ENCODE data around the gene SRD5A1. TPM values are rescaled to one million over a fixed set of nuclear protein-coding genes. Genes with fewer than 3 reads are reported as not detected.
A peak's percentile ranks its signal among the peaks of the same experiment; 100 is the strongest.

Gene SRD5A1
- total RNA-seq, 1 donor from 2014 or later = 3.6 TPM

GRCh38 chr5:6713274-6714225 lies 80.3 kb downstream of the SRD5A1 start, which contains the start of gene TENT4A:
TSS of gene TENT4A (plus strand) at chr5:6713432. CDS start at chr5:6713984, 552 bp downstream.
- DNase-seq = peak; percentile 17

- peak; percentile 17 for DNase-seq
Measured at GRCh38 chr5:6714226-6715041, 81.2 kb downstream of the SRD5A1 start.

- DNase-seq = no peak
Measured at GRCh38 chr5:6715271-6715670, 82.0 kb downstream of the SRD5A1 start.

- no peak for DNase-seq
Measured at GRCh38 chr5:6715758-6716628, 82.8 kb downstream of the SRD5A1 start.

- no peak for DNase-seq
Measured at GRCh38 chr5:6716629-6717149, 83.4 kb downstream of the SRD5A1 start.

GRCh38 chr5:6717247-6717646 lies 84.0 kb downstream of the SRD5A1 start:
- no peak for DNase-seq

GRCh38 chr5:6717687-6718086 lies 84.4 kb downstream of the SRD5A1 start:
- DNase-seq = no peak

GRCh38 chr5:6718161-6718681 lies 85.0 kb downstream of the SRD5A1 start:
- no peak for DNase-seq

GRCh38 chr5:6718718-6719117 lies 85.5 kb downstream of the SRD5A1 start:
- DNase-seq = no peak

GRCh38 chr5:6719417-6719816 lies 86.2 kb downstream of the SRD5A1 start:
- no peak for DNase-seq

GRCh38 chr5:6719896-6720560 lies 86.8 kb downstream of the SRD5A1 start:
- DNase-seq = no peak

- no peak for DNase-seq
Measured at GRCh38 chr5:6720561-6720921, 87.3 kb downstream of the SRD5A1 start.

GRCh38 chr5:6721442-6721841 lies 88.2 kb downstream of the SRD5A1 start:
- DNase-seq = peak; percentile 38

- DNase-seq = no peak
Measured at GRCh38 chr5:6722015-6722414, 88.8 kb downstream of the SRD5A1 start.

GRCh38 chr5:6723122-6723815 lies 90.0 kb downstream of the SRD5A1 start:
- no peak for DNase-seq

GRCh38 chr5:6723816-6724300 lies 90.6 kb downstream of the SRD5A1 start:
- DNase-seq = no peak

Measured in tongue (tissue), 2 donors.